Stomach (tissue), 4 donors: ENCODE results near the gene MAP3K14.

ENCODE experiments used
- POLR2A ChIP-seq, 4 donors: fragments of 450-650 bp; IDR thresholded peaks; one replicate each; pipeline ENCODE4 v1.6.1; 2016; ENCODE audit warnings: antibody characterized with exemption in 4 of 4, control low read depth in 2 of 4, mild to moderate bottlenecking in 1 of 4, moderate library complexity in 1 of 4
- TF ChIP-seq, protein P1 (sequence below), 7 experiments: fragments of 450-650 bp in 4 of 7; fragments of 200-600 bp in 3 of 7; sonication (generic) in 3 of 7; IDR thresholded peaks; one replicate each; pipeline ENCODE4 v1.5.1; 2016 to 2019; ENCODE audit warnings: antibody characterized with exemption in 7 of 7, control low read depth in 2 of 7, mild to moderate bottlenecking in 1 of 7

DNA sequence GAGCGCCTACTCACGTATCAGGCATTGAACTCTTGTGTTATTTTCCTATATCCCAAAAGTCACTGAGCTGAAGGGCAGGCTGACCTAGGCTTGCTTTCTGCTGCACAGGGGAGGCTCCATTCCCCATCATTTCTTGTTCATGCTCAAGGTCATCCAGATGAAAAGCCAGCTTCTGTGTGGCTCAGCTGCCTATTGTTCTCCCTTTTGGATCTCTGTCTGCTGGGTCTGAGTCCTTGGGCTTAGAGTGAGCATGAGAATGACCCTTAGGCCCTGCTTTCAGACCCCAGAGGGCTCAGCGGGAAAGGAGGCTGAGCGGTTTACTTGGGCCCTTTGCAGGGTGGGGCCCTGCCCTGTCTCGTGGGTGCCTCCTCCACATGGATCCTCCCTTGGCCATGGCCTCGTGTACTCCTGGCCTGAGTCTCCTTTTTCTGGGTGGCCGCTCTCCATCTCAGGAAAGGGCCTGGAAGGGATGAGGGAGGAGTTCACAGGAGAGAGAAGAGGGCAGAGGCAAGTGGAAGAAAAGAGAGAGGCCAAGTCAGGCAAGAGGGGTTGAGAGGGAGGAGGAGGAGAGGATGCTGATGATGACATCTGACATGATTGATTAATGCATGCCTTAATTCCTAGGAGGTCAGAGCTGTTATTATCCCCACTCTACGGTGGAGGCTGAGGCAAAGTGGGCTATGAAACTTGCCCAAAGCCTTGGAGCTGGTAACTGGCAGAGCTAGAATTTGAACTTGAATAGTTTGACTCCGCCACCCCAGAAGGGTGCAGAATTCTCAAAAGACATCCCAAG, 19.8 kb upstream of the MAP3K14 start:
- no peak for TF ChIP-seq POLR2A (IDR thresholded peaks at IDR 0.05)
- TF ChIP-seq, protein P1, sequence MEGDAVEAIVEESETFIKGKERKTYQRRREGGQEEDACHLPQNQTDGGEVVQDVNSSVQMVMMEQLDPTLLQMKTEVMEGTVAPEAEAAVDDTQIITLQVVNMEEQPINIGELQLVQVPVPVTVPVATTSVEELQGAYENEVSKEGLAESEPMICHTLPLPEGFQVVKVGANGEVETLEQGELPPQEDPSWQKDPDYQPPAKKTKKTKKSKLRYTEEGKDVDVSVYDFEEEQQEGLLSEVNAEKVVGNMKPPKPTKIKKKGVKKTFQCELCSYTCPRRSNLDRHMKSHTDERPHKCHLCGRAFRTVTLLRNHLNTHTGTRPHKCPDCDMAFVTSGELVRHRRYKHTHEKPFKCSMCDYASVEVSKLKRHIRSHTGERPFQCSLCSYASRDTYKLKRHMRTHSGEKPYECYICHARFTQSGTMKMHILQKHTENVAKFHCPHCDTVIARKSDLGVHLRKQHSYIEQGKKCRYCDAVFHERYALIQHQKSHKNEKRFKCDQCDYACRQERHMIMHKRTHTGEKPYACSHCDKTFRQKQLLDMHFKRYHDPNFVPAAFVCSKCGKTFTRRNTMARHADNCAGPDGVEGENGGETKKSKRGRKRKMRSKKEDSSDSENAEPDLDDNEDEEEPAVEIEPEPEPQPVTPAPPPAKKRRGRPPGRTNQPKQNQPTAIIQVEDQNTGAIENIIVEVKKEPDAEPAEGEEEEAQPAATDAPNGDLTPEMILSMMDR (IDR thresholded peaks at IDR 0.05) = no peak
